Stimulated activated memory B cell treated with anti-CD40 and anti-IgM and Interleukin-4, amounts not matched to agents 10 μg/mL and 1 μg/mL and 100 μg/mL, for 72 hours (primary cell): ENCODE results near the gene ABHD12B.
A peak's percentile ranks its signal among the peaks of the same experiment; 100 is the strongest.
"Not testable (repeated sequence)": the region's sequence is repeated elsewhere in the genome, so short reads cannot be mapped to it uniquely, and the experiment has no call there.

ENCODE experiments used
- ATAC-seq: fragments of 150-1000 bp; cut with Tn5 transposase; 2 replicates; pipeline ENCODE4 v1.10.0; 2021
- H3K27ac Mint-ChIP-seq: one replicate; pipeline ENCODE4 v1.8.0; 2022; ENCODE audit warnings: mild to moderate bottlenecking, mixed read lengths
- H3K27me3 Mint-ChIP-seq: one replicate; pipeline ENCODE4 v1.8.0; 2022; ENCODE audit warnings: mixed read lengths
- H3K36me3 Mint-ChIP-seq: one replicate; pipeline ENCODE4 v1.8.0; 2022; ENCODE audit warnings: mixed read lengths
- H3K4me1 Mint-ChIP-seq: one replicate; pipeline ENCODE4 v1.8.0; 2022; ENCODE audit warnings: mixed read lengths
- H3K4me3 Mint-ChIP-seq: one replicate; pipeline ENCODE4 v1.8.0; 2022; ENCODE audit warnings: mild to moderate bottlenecking, moderate library complexity, mixed read lengths
- H3K9me3 Mint-ChIP-seq: one replicate; pipeline ENCODE4 v1.8.0; 2022; ENCODE audit warnings: mixed read lengths

The ABHD12B gene

GRCh38 chr14:50931559-50931958, 59.7 kb downstream of the ABHD12B start:
- H3K4me3 Mint-ChIP-seq: no peak overlapping the region
- no peak for ATAC-seq
- peaks cover 28% of the 10 kb centered on the region for H3K27me3 Mint-ChIP-seq
- H3K27ac Mint-ChIP-seq: no peak overlapping the region
- H3K9me3 Mint-ChIP-seq: no peaks in the 10 kb centered on the region
- H3K4me1 Mint-ChIP-seq: no peaks in the 10 kb centered on the region
- H3K36me3 Mint-ChIP-seq: no peaks in the 10 kb centered on the region

GRCh38 chr14:50932156-50932555, 60.3 kb downstream of the ABHD12B start:
- peaks cover 28% of the 10 kb centered on the region for H3K27me3 Mint-ChIP-seq
- no peak overlapping the region for H3K4me3 Mint-ChIP-seq
- ATAC-seq: no peak
- no peak overlapping the region for H3K27ac Mint-ChIP-seq
- no peaks in the 10 kb centered on the region for H3K9me3 Mint-ChIP-seq
- no peaks in the 10 kb centered on the region for H3K4me1 Mint-ChIP-seq
- H3K36me3 Mint-ChIP-seq: no peaks in the 10 kb centered on the region

DNA sequence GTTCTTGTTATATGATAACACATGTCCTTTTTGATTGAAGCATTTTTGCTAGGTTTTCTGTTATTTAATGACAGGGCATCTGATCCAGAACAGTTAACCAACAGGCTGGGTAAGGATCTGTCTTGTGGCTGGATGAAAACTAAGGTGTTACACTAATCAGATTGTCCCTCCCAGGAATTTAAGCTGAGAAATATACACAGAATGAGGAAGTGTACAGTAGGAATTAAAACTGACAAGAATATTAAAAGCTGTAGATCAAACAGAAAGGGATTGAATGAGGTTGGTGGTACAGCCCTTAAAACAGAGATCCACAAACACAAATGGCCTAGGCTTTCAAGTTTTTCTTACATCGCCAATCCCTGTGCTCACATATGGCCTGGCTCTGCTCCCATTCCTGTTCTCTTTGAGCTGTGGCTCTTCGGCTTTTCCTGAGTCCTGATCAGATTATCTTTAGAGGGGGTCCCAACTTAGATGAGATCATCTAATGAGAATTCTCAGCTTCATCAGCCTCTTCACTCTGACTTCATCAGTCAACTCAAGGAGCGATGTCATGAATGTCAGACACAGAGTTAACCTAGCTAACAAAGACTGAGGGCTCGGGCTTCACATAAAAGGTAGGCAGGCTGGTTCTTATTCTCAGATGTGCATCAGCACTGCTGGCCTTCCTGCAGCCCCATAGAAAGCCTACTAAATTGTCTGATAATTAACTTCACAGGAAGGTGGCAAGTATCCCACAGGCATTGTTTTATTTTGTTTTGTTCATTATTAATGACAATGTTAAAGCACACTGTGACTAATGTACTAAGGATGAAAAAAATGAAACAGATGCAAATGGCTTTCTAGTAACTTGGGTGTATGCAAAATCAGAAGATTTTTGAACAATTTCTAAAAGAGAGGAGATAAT, 61.0 kb downstream of the ABHD12B start:
- no peak overlapping the region for H3K4me3 Mint-ChIP-seq
- no peaks in the 10 kb centered on the region for H3K4me1 Mint-ChIP-seq
- no peak for ATAC-seq
- H3K27me3 Mint-ChIP-seq: peaks cover 28% of the 10 kb centered on the region
- no peaks in the 10 kb centered on the region for H3K36me3 Mint-ChIP-seq
- no peak overlapping the region for H3K27ac Mint-ChIP-seq
- H3K9me3 Mint-ChIP-seq: no peaks in the 10 kb centered on the region

DNA sequence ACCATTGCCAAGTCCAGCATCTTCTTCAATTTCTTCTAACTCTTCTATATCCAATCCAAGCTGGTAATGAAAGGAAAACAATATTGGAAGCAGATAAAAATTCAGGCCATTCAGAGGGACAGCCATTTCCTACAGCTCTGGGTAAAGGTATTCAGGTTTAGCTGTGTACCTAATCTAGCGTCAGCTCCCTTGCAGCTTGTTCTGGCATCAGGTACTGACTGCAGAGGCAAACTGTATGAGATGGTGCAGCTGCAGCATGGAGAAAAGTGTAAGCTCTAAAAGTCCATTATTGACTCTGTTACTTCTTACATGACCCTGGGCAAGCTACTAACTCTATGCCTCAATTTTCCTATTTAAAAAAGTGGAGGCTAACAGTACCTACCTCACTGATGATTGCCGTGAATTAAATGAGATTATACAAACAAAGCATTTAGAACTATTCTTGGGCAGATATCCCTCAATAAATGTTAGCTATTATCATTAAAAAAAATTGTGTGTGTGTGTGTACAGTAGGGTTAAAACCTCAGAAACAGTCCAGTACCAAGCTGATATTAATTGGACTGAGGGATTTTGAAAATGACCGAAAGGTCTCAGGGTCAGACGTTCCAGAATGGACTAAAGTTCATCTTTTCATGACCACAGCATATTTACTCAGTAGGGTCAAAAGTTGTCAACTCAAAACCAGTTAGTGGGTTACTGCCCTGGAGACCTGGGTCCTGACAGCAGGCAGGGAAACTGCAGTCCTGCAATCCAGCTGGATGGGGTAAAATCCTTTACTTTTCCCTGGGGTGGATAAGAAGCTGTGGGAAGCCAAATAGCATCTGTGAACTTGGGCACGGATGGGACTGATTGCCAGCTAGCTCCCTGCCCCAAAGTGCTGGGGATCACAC, 63.5 kb downstream of the ABHD12B start:
- H3K36me3 Mint-ChIP-seq: no peaks in the 10 kb centered on the region
- no peaks in the 10 kb centered on the region for H3K9me3 Mint-ChIP-seq
- no peak for ATAC-seq
- H3K4me3 Mint-ChIP-seq: no peak overlapping the region
- H3K27ac Mint-ChIP-seq: no peak overlapping the region
- H3K4me1 Mint-ChIP-seq: no peaks in the 10 kb centered on the region
- peaks cover 34% of the 10 kb centered on the region for H3K27me3 Mint-ChIP-seq

DNA sequence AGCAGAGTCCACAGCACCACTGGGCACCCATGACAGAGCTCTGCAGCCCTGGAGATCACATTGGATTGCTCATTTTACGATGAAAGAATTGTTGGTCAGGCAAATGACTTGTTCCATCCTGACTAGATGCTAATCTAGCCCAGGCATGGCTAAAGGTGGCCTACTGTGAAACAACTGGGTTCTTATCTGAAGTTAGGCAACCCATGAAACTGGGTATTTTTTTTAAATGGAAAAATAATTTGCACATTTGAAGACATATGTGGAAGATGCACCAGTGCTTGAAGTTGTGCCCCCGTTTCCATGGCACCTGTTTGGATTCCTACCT, 64.1 kb downstream of the ABHD12B start:
- Mint-ChIP-seq H3K4me3 (no peak overlapping the region), H3K27ac (no peak overlapping the region), H3K9me3 (no peaks in the 10 kb centered on the region), H3K27me3 (peaks cover 40% of the 10 kb centered on the region), H3K4me1 (no peaks in the 10 kb centered on the region), H3K36me3 (no peaks in the 10 kb centered on the region)
- no peak for ATAC-seq

DNA sequence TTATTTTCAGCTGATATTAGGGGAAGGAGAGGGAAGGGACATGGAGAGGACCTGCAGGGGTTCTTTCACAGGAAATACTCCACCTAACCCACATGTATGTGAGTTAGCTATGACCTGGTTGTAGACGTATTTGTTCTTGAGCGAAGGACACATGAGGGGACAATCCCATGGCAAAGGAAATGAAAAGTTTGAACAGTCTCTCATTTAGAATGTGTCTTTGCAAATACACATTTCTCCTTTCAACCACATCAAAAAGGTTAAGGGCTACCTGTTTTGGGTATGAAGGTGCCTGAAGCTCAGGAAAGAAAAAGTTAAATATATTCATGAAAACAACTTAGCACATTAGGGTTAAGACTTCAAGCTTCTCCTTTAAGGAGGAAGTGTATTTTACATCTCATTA, 65.0 kb downstream of the ABHD12B start:
- peaks cover 49% of the 10 kb centered on the region for H3K27me3 Mint-ChIP-seq
- no peak overlapping the region for H3K4me3 Mint-ChIP-seq
- no peak overlapping the region for H3K27ac Mint-ChIP-seq
- ATAC-seq: no peak
- no peaks in the 10 kb centered on the region for H3K9me3 Mint-ChIP-seq
- no peaks in the 10 kb centered on the region for H3K36me3 Mint-ChIP-seq
- H3K4me1 Mint-ChIP-seq: no peaks in the 10 kb centered on the region

DNA sequence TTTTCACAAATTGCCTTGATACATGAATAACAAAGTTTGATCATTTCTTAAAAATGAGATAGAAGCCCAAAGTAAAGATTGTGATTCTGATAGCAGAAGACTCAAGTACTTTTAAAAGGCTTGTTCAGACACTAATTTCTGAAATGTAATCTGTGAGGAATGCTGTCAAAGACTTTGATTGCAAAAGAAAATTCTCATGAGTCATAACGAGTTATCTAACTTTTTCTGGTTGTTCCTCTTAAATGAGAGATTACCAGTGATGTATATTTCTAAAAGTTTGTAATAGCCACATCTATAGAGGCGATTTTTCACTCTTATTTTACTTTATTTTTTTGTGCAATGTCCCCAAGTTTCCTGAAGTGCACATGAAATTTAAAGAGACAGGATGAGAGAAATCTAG, 65.5 kb downstream of the ABHD12B start:
- Mint-ChIP-seq H3K4me3 (no peak overlapping the region), H3K27ac (no peak overlapping the region), H3K36me3 (no peaks in the 10 kb centered on the region), H3K4me1 (no peaks in the 10 kb centered on the region), H3K9me3 (no peaks in the 10 kb centered on the region), H3K27me3 (peaks cover 53% of the 10 kb centered on the region)
- no peak for ATAC-seq

- Mint-ChIP-seq H3K36me3 (no peaks in the 10 kb centered on the region), H3K4me1 (no peaks in the 10 kb centered on the region), H3K27ac (no peak overlapping the region), H3K4me3 (no peak overlapping the region), H3K9me3 (no peaks in the 10 kb centered on the region), H3K27me3 (peaks cover 55% of the 10 kb centered on the region)
- ATAC-seq: no peak
These were observed 65.9 kb downstream of the ABHD12B start for GRCh38 chr14:50937800-50938199.

DNA sequence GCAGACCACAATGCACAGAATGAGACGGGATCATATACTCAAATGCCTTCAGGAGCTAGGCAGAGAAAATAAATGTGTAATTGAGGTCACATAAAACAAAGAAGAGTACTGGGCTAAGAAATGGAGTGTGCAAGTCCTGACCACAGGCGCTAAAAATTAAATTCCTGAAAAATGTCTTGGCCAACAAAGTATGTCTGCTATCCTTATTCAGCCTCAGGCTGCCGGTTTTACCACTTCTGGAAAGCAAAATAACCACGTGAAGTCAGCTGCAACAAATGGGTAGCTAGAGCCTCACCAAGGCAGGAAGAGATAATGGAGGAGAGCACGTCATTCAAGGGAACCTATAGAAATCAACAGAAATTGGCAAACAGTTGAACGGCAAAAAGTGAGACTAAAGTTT, 69.3 kb downstream of the ABHD12B start:
- H3K4me1 Mint-ChIP-seq: peaks cover 14% of the 10 kb centered on the region
- H3K27ac Mint-ChIP-seq: no peak overlapping the region
- H3K9me3 Mint-ChIP-seq: no peaks in the 10 kb centered on the region
- ATAC-seq: no peak
- peaks cover 45% of the 10 kb centered on the region for H3K27me3 Mint-ChIP-seq
- no peaks in the 10 kb centered on the region for H3K36me3 Mint-ChIP-seq
- H3K4me3 Mint-ChIP-seq: no peak overlapping the region

DNA sequence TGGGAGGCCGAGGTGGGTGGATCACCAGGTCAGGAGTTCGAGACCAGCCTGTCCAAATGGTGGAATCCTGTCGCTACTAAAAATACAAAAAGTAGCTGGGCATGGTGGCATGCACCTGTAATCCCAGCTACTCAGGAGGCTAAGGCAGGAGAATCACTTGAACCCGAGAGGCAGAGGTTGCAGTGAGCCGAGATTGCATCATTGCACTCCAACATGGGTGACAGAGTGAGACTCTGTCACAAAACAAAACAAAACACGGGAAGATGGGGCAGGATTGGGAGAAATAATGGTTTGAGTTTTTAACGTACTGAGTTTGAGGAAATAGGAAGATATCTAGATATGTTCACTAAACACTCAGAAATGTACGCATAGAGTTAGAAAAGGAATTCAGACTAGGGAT, 69.8 kb downstream of the ABHD12B start:
- Mint-ChIP-seq H3K4me1 (peaks cover 14% of the 10 kb centered on the region), H3K27me3 (peaks cover 45% of the 10 kb centered on the region)
- not testable (repeated sequence) for H3K27ac Mint-ChIP-seq, ATAC-seq, H3K36me3 Mint-ChIP-seq, H3K9me3 Mint-ChIP-seq, H3K4me3 Mint-ChIP-seq

GRCh38 chr14:50943261-50943942, 71.5 kb downstream of the ABHD12B start:
- ATAC-seq: no peak
- peak overlapping the region; percentile 67 for H3K4me3 Mint-ChIP-seq
- peak overlapping the region; percentile 54 for H3K27ac Mint-ChIP-seq
- no peaks in the 10 kb centered on the region for H3K9me3 Mint-ChIP-seq
- no peaks in the 10 kb centered on the region for H3K36me3 Mint-ChIP-seq
- H3K27me3 Mint-ChIP-seq: peaks cover 45% of the 10 kb centered on the region
- peaks cover 14% of the 10 kb centered on the region for H3K4me1 Mint-ChIP-seq

GRCh38 chr14:50943943-50944646, 72.2 kb downstream of the ABHD12B start, which contains the start of gene PYGL:
TSS of gene PYGL (minus strand) at chr14:50944483. CDS start at chr14:50944403, 80 bp downstream.
- H3K4me3 Mint-ChIP-seq: peak within 1 kb of the TSS; percentile 86
- ATAC-seq: peak; percentile 82
- peak within 1 kb of the TSS; percentile 54 for H3K27ac Mint-ChIP-seq
- H3K36me3 Mint-ChIP-seq: no peaks in the 10 kb centered on the region
- H3K4me1 Mint-ChIP-seq: peaks cover 14% of the 10 kb centered on the region
- no peaks in the 10 kb centered on the region for H3K9me3 Mint-ChIP-seq
- peaks cover 45% of the 10 kb centered on the region for H3K27me3 Mint-ChIP-seq

DNA sequence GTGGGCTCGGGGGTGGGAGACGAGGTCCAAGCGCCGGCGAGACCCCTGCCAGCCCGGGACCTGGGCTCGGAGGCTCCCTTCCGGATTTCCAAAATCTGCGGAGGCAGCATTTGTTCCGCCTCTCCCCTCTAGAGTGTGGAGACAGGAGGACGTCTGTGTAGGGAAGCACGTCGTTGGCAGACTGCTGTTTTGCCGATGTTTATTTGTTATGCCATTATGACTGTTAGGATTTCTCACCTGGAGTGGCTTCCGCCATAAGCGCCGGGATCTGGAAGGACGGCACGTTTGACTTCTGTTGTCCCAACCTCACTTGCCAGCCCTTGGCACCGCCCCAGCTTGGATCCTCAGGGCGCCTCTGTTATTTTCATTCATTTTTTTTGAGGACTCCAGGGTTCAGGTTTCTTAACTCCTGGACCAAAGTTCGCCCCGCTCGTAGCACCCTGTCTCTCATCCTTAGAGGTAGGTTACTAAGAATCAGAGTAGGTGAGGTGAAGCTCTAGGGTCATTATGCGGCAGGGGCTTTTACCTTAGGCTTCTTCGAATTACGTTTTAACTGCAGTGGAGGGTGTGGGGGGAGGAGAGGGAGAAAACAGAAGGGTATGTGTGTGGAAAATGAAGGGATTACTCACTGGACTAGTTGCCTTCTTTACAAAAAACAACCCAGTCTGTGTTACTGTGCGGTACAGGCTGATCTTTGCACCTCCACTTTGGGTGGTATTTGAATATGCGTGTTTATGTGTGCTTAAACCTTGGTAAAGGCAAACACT, 73.0 kb downstream of the ABHD12B start:
- no peaks in the 10 kb centered on the region for H3K9me3 Mint-ChIP-seq
- H3K4me3 Mint-ChIP-seq: peak overlapping the region; percentile 86
- H3K36me3 Mint-ChIP-seq: no peaks in the 10 kb centered on the region
- H3K4me1 Mint-ChIP-seq: peaks cover 14% of the 10 kb centered on the region
- H3K27ac Mint-ChIP-seq: peak overlapping the region; percentile 54
- H3K27me3 Mint-ChIP-seq: peaks cover 37% of the 10 kb centered on the region
- ATAC-seq: no peak

- Mint-ChIP-seq H3K27me3 (peaks cover 22% of the 10 kb centered on the region), H3K4me1 (peaks cover 14% of the 10 kb centered on the region), H3K27ac (no peak overlapping the region), H3K36me3 (no peaks in the 10 kb centered on the region), H3K9me3 (no peaks in the 10 kb centered on the region), H3K4me3 (no peak overlapping the region)
- ATAC-seq: no peak
These were observed 74.5 kb downstream of the ABHD12B start for GRCh38 chr14:50946234-50946935.
